Measurements from ENCODE around the gene RAD9A.
"Not testable (repeated sequence)": the region's sequence is repeated elsewhere in the genome, so short reads cannot be mapped to it uniquely, and the experiment has no call there.

The RAD9A gene

GRCh38 chr11:67418476-67419281 is 26.9 kb downstream of the RAD9A start:
- H3K4me3 ChIP-seq (ENCODE audit: low read length) = peak overlapping the region; percentile 7
- no peak for DNase-seq (ENCODE audit: low read depth, low spot score)

GRCh38 chr11:67419325-67420049 is 27.7 kb downstream of the RAD9A start:
- DNase-seq (ENCODE audit: low read depth, low spot score) = no peak
- peak overlapping the region; percentile 7 for H3K4me3 ChIP-seq (ENCODE audit: low read length)

GRCh38 chr11:67420147-67420645 is 28.4 kb downstream of the RAD9A start:
- H3K4me3 ChIP-seq (ENCODE audit: low read length) = peak overlapping the region; percentile 49
- no peak for DNase-seq (ENCODE audit: low read depth, low spot score)

- H3K4me3 ChIP-seq (ENCODE audit: low read length) = peak overlapping the region; percentile 49
- DNase-seq (ENCODE audit: low read depth, low spot score) = peak; percentile 88
Observed at GRCh38 chr11:67420646-67421429, 29.1 kb downstream of the RAD9A start.

GRCh38 chr11:67421430-67422031 is 29.7 kb downstream of the RAD9A start:
- 0 out of 2 replicates have a peak overlapping the region, but pooled peaks have one; percentile 16 for H3K4me3 ChIP-seq (ENCODE audit: low read length)

GRCh38 chr11:67422891-67423290 is 31.1 kb downstream of the RAD9A start:
- no peak for DNase-seq (ENCODE audit: low read depth, low spot score)
- H3K4me3 ChIP-seq (ENCODE audit: low read length) = no peak overlapping the region

More at GRCh38 chr11:67421430-67422031, 29.7 kb downstream of the RAD9A start:
- no peak for DNase-seq (ENCODE audit: low read depth, low spot score)

- DNase-seq (ENCODE audit: low read depth, low spot score) = no peak
Observed at GRCh38 chr11:67423466-67423865, 31.7 kb downstream of the RAD9A start.

GRCh38 chr11:67423891-67424613 is 32.3 kb downstream of the RAD9A start:
- no peak for DNase-seq (ENCODE audit: low read depth, low spot score)
- no peak overlapping the region for H3K4me3 ChIP-seq (ENCODE audit: low read length)

More at GRCh38 chr11:67423466-67423865, 31.7 kb downstream of the RAD9A start:
- no peak overlapping the region for H3K4me3 ChIP-seq (ENCODE audit: low read length)

GRCh38 chr11:67427364-67427859 is 35.6 kb downstream of the RAD9A start:
- DNase-seq (ENCODE audit: low read depth, low spot score) = not testable (repeated sequence)
- peak overlapping the region; percentile 100 for H3K4me3 ChIP-seq (ENCODE audit: low read length)

- peak; percentile 97 for DNase-seq (ENCODE audit: low read depth, low spot score)
Observed at GRCh38 chr11:67428052-67429001, 36.5 kb downstream of the RAD9A start, which contains the start of gene RPS6KB2. RPS6KB2 (plus strand) TSS chr11:67428494; CDS start chr11:67428546, 52 bp downstream.

GRCh38 chr11:67429038-67429668 is 37.4 kb downstream of the RAD9A start:
- DNase-seq (ENCODE audit: low read depth, low spot score) = no peak
- H3K4me3 ChIP-seq (ENCODE audit: low read length) = peak overlapping the region; percentile 100

More at GRCh38 chr11:67428052-67429001, 36.5 kb downstream of the RAD9A start, which contains the start of gene RPS6KB2:
- H3K4me3 ChIP-seq (ENCODE audit: low read length) = peak within 1 kb of the TSS; percentile 100

GRCh38 chr11:67429722-67430121 is 37.9 kb downstream of the RAD9A start:
- no peak for DNase-seq (ENCODE audit: low read depth, low spot score)
- H3K4me3 ChIP-seq (ENCODE audit: low read length) = no peak overlapping the region

- no peak overlapping the region for H3K4me3 ChIP-seq (ENCODE audit: low read length)
- DNase-seq (ENCODE audit: low read depth, low spot score) = no peak
Observed at GRCh38 chr11:67431346-67432249, 39.8 kb downstream of the RAD9A start.

GRCh38 chr11:67432655-67433349 is 41.0 kb downstream of the RAD9A start:
- no peak for DNase-seq (ENCODE audit: low read depth, low spot score)
- H3K4me3 ChIP-seq (ENCODE audit: low read length) = no peak overlapping the region

Measured in Jurkat, Clone E6-1 (cell line).